ENCODE measurements around the gene UBTD2. TPM values are rescaled to one million over a fixed set of nuclear protein-coding genes. Genes with fewer than 3 reads are reported as not detected.
A peak's percentile ranks its signal among the peaks of the same experiment; 100 is the strongest.

The UBTD2 gene
- total and polyA plus RNA-seq, 2 donors (not counting 1 experiment from before 2014, with no cell fraction given), result 24.9 to 29.8 TPM

DNA sequence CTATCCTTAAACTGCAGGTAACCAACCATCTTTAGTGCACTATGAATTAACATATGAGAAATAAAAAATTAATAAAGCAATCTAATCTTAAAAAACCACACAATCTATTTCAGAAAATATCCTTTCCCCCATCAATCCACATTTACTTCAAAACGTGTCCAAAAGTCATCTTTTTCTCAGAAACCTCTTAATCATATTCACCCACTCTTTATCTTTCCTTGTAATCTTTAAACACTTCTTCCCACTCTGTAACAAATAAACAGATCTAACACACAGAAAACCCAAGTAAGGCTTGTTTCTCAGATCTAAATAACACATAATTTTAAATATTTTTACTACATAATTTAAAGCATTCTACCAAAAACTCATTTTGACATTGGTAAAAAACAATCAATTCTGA, 45.2 kb downstream of the UBTD2 start:
- Histone ChIP-seq H4K20me1 (ENCODE audit: control insufficient read depth, extremely low read depth, insufficient read depth, low read length) (no peaks in the 10 kb centered on the region), H3K27me3 (ENCODE audit: control insufficient read depth, insufficient read depth, low read length) (no peaks in the 10 kb centered on the region), H3K27ac (ENCODE audit: insufficient read depth, low read length) (no peak overlapping the region), H3K79me2 (ENCODE audit: control insufficient read depth, insufficient read depth, low read length) (peaks cover 14% of the 10 kb centered on the region), H3K4me1 (ENCODE audit: control insufficient read depth, extremely low read depth, insufficient read depth, low read length) (no peaks in the 10 kb centered on the region), H3K36me3 (ENCODE audit: control insufficient read depth, insufficient read depth, low read length) (peaks cover 2% of the 10 kb centered on the region), H2AFZ (ENCODE audit: low read length) (no peak overlapping the region), H3K4me3 (replicated peaks in 1 of 4; ENCODE audit: control extremely low read depth in 1 of 4, insufficient read depth in 1 of 4, low read depth in 3 of 4, low read length in 4 of 4) (no peak overlapping the region), H3K4me2 (ENCODE audit: extremely low read depth, insufficient read depth, low read length) (no peak overlapping the region), H3K9me3 (ENCODE audit: control insufficient read depth, insufficient read depth, low read depth, low read length) (no peaks in the 10 kb centered on the region), H3K9ac (ENCODE audit: insufficient read depth, low read length) (no peak overlapping the region)
- no peak for TF ChIP-seq EZH2 (IDR thresholded peaks at IDR 0.05; ENCODE audit: low read length, missing control alignments)
- TF ChIP-seq, protein P1, sequence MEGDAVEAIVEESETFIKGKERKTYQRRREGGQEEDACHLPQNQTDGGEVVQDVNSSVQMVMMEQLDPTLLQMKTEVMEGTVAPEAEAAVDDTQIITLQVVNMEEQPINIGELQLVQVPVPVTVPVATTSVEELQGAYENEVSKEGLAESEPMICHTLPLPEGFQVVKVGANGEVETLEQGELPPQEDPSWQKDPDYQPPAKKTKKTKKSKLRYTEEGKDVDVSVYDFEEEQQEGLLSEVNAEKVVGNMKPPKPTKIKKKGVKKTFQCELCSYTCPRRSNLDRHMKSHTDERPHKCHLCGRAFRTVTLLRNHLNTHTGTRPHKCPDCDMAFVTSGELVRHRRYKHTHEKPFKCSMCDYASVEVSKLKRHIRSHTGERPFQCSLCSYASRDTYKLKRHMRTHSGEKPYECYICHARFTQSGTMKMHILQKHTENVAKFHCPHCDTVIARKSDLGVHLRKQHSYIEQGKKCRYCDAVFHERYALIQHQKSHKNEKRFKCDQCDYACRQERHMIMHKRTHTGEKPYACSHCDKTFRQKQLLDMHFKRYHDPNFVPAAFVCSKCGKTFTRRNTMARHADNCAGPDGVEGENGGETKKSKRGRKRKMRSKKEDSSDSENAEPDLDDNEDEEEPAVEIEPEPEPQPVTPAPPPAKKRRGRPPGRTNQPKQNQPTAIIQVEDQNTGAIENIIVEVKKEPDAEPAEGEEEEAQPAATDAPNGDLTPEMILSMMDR (conservative IDR thresholded peaks at IDR 0.05 in 1 of 2, IDR thresholded peaks at IDR 0.05 in 1 of 2; ENCODE audit: low read depth in 1 of 2, low read length in 2 of 2), result no peak
- DNase-seq (ENCODE audit: low read depth in 2 of 2), result no peak

DNA sequence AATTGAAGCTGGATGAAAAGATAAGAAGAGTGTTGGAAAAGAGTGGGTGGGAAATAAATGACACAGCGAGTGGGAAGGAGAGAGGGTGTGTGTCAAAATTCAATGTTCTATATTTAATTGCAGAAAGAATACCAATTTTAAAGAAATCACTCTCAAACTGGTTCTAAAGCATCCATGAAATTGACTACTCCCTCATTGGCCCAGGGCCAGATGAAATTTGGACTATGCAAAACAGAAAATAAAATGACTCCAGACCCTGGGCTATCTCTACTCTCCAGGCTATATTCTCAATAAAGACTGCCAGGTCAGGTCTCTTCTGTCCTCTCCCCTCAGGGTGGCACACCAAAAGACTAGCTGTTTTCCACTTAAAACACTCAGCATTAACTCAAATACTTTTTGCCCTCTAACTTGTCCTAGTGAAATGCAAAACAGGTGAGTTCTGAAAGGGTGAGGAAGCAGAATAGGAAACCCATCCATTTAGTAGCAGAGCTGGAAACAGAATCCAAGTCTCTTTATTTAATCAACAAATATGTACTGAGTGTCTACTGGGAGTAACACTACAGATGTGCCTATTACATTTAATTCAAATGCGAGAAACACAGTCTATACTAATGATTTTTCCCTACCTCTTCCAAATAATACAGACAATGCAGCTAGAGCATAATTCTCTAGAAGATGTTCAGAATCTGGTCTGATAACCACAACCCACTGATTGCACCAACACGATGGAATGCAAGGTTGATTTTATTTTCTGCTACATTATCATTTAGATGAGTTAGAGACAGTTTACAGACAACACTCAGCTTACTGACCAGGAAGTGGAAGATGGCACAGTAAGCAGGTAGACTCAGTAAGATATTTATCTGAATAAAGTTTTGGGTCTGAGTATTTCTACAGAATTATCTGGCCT, 47.5 kb downstream of the UBTD2 start:
- H3K4me3 ChIP-seq (replicated peaks in 1 of 4; ENCODE audit: control extremely low read depth in 1 of 4, insufficient read depth in 1 of 4, low read depth in 3 of 4, low read length in 4 of 4), result no peak overlapping the region
- no peaks in the 10 kb centered on the region for H3K27me3 ChIP-seq (ENCODE audit: control insufficient read depth, insufficient read depth, low read length)
- H3K9ac ChIP-seq (ENCODE audit: insufficient read depth, low read length), result no peak overlapping the region
- H3K4me2 ChIP-seq (ENCODE audit: extremely low read depth, insufficient read depth, low read length), result no peak overlapping the region
- TF ChIP-seq, protein P1 (conservative IDR thresholded peaks at IDR 0.05 in 1 of 2, IDR thresholded peaks at IDR 0.05 in 1 of 2; ENCODE audit: low read depth in 1 of 2, low read length in 2 of 2), result no peak
- TF ChIP-seq EZH2 (IDR thresholded peaks at IDR 0.05; ENCODE audit: low read length, missing control alignments), result no peak
- no peak overlapping the region for H2AFZ ChIP-seq (ENCODE audit: low read length)
- DNase-seq (ENCODE audit: low read depth in 2 of 2), result peak in 1 of 2 donors; percentile 22
- peaks cover 10% of the 10 kb centered on the region for H3K79me2 ChIP-seq (ENCODE audit: control insufficient read depth, insufficient read depth, low read length)
- no peaks in the 10 kb centered on the region for H3K36me3 ChIP-seq (ENCODE audit: control insufficient read depth, insufficient read depth, low read length)
- H4K20me1 ChIP-seq (ENCODE audit: control insufficient read depth, extremely low read depth, insufficient read depth, low read length), result no peaks in the 10 kb centered on the region
- no peaks in the 10 kb centered on the region for H3K9me3 ChIP-seq (ENCODE audit: control insufficient read depth, insufficient read depth, low read depth, low read length)
- no peak overlapping the region for H3K27ac ChIP-seq (ENCODE audit: insufficient read depth, low read length)
- H3K4me1 ChIP-seq (ENCODE audit: control insufficient read depth, extremely low read depth, insufficient read depth, low read length), result no peaks in the 10 kb centered on the region

DNA sequence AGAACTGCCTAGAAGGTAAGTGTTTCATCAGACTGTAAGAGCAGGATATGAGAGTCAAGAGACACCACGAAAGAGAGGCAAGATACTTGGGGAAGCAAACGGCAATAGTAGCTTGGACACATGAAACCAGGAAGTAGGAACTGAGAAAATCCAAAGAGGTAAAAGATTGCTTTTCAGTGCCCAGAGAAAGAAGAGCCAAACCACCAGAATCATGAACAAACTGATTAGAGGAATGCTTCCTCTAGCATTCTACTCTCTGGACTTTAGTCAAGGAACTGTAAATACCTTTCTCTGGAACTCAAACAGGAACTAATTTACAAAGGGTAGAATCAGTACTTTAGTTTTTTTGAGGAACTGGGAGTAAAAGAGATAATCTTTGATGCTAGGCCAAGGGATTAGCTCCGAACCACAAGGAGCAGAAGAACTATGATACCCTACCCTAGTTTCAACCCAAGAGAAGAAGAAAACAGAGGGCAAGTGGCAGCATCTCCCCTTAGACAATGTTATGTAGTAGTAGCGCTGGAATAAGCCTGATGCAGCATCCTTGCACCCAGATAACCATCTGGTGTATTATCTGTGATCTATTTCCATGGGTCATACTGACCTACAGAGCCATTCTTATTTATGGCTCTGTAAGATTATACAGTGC, 48.3 kb downstream of the UBTD2 start:
- Histone ChIP-seq H3K4me1 (ENCODE audit: control insufficient read depth, extremely low read depth, insufficient read depth, low read length) (no peaks in the 10 kb centered on the region), H3K79me2 (ENCODE audit: control insufficient read depth, insufficient read depth, low read length) (peaks cover 10% of the 10 kb centered on the region), H3K4me2 (ENCODE audit: extremely low read depth, insufficient read depth, low read length) (no peak overlapping the region), H3K9me3 (ENCODE audit: control insufficient read depth, insufficient read depth, low read depth, low read length) (no peaks in the 10 kb centered on the region), H2AFZ (ENCODE audit: low read length) (no peak overlapping the region), H4K20me1 (ENCODE audit: control insufficient read depth, extremely low read depth, insufficient read depth, low read length) (no peaks in the 10 kb centered on the region), H3K27me3 (ENCODE audit: control insufficient read depth, insufficient read depth, low read length) (no peaks in the 10 kb centered on the region), H3K9ac (ENCODE audit: insufficient read depth, low read length) (no peak overlapping the region), H3K4me3 (replicated peaks in 1 of 4; ENCODE audit: control extremely low read depth in 1 of 4, insufficient read depth in 1 of 4, low read depth in 3 of 4, low read length in 4 of 4) (no peak overlapping the region), H3K36me3 (ENCODE audit: control insufficient read depth, insufficient read depth, low read length) (no peaks in the 10 kb centered on the region), H3K27ac (ENCODE audit: insufficient read depth, low read length) (no peak overlapping the region)
- TF ChIP-seq EZH2 (IDR thresholded peaks at IDR 0.05; ENCODE audit: low read length, missing control alignments), result no peak
- TF ChIP-seq, protein P1 (conservative IDR thresholded peaks at IDR 0.05 in 1 of 2, IDR thresholded peaks at IDR 0.05 in 1 of 2; ENCODE audit: low read depth in 1 of 2, low read length in 2 of 2), result no peak
- DNase-seq (ENCODE audit: low read depth in 2 of 2), result peak; percentile 5 to 51

All from fibroblast of lung (primary cell).